WTC11 (cell line): ENCODE measurements around the gene ADGRL3.

ENCODE experiments used
- CREB1 ChIP-seq: sonication (generic); formaldehyde crosslinking; IDR thresholded peaks from 2 replicates; pipeline ENCODE4 v1.8.0; 2023; ENCODE audit warnings: mild to moderate bottlenecking, missing genetic modification reagents
- NR1H2 ChIP-seq: sonication (generic); formaldehyde crosslinking; IDR thresholded peaks from 2 replicates; pipeline ENCODE4 v1.9.0; 2021; ENCODE audit warnings: mild to moderate bottlenecking, moderate library complexity, missing genetic modification reagents
- ZNF232 ChIP-seq: sonication (generic); formaldehyde crosslinking; IDR thresholded peaks from 2 replicates; pipeline ENCODE4 v1.8.0; 2022; ENCODE audit warnings: mild to moderate bottlenecking, missing genetic modification reagents
- TF ChIP-seq, protein P1 (sequence below): fragments of 200-600 bp; IDR thresholded peaks from 2 replicates; pipeline ENCODE4 v1.8.0; 2022; ENCODE audit warnings: antibody characterized with exemption
- TF ChIP-seq, protein P2 (sequence below): sonication (generic); formaldehyde crosslinking; IDR thresholded peaks from 2 replicates; pipeline ENCODE4 v1.8.1; 2023; ENCODE audit warnings: mild to moderate bottlenecking, missing genetic modification reagents, borderline replicate concordance
- TF ChIP-seq, protein P3 (sequence below): sonication (generic); formaldehyde crosslinking; IDR thresholded peaks from 2 replicates; pipeline ENCODE4 v1.8.1; 2022; ENCODE audit warnings: low read depth, mild to moderate bottlenecking, moderate library complexity, missing genetic modification reagents, borderline replicate concordance

DNA sequence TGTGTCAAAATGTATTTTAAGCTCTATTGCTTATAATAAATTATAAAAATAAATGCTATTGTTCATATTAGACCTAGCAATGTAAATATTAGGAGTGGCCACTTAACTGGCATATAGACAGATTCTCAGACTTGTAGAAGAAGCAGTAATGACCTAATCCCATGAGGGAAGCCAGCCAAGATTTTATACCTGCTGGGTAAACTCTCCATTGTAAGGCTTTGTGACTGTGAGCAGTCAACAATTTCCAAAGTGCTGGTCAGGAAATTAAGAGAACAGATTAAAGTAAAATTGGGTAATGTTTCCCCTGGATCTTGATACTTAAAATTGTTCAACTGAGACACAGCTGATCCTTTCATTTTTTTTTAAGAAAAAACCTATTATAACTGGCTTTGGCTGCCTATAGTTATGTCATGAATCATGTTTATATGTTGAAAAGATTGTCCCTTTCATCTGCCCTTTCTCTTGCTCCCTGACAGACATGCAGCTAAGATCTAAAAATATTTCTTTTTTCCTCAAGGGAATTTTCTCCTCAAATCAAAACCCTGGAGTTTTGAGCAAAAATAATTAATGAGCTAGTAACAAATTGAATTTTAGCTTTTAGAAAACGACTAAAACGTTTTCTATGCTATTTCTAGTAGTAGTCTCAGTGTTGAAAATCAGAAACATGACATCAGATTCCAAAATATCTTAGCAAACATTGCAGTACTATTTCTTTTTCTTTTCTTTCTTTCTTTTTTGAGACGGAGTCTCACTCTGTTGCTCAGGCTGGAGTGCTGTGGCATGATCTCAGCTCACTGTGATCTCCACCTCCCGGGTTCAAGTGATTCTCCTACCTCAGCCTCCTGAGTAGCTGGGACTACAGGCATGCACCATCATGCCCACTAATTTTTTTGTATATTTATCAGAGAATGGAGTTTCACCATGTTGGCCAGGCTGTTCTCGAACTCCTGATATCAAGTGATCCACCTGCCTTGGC lies 77.9 kb downstream of the ADGRL3 start:
- TF ChIP-seq NR1H2 (no peak), CREB1 (CRISPR knock-in tag) (no peak), ZNF232 (no peak)
- TF ChIP-seq, protein P1, sequence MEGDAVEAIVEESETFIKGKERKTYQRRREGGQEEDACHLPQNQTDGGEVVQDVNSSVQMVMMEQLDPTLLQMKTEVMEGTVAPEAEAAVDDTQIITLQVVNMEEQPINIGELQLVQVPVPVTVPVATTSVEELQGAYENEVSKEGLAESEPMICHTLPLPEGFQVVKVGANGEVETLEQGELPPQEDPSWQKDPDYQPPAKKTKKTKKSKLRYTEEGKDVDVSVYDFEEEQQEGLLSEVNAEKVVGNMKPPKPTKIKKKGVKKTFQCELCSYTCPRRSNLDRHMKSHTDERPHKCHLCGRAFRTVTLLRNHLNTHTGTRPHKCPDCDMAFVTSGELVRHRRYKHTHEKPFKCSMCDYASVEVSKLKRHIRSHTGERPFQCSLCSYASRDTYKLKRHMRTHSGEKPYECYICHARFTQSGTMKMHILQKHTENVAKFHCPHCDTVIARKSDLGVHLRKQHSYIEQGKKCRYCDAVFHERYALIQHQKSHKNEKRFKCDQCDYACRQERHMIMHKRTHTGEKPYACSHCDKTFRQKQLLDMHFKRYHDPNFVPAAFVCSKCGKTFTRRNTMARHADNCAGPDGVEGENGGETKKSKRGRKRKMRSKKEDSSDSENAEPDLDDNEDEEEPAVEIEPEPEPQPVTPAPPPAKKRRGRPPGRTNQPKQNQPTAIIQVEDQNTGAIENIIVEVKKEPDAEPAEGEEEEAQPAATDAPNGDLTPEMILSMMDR, result no peak
- TF ChIP-seq, protein P2, sequence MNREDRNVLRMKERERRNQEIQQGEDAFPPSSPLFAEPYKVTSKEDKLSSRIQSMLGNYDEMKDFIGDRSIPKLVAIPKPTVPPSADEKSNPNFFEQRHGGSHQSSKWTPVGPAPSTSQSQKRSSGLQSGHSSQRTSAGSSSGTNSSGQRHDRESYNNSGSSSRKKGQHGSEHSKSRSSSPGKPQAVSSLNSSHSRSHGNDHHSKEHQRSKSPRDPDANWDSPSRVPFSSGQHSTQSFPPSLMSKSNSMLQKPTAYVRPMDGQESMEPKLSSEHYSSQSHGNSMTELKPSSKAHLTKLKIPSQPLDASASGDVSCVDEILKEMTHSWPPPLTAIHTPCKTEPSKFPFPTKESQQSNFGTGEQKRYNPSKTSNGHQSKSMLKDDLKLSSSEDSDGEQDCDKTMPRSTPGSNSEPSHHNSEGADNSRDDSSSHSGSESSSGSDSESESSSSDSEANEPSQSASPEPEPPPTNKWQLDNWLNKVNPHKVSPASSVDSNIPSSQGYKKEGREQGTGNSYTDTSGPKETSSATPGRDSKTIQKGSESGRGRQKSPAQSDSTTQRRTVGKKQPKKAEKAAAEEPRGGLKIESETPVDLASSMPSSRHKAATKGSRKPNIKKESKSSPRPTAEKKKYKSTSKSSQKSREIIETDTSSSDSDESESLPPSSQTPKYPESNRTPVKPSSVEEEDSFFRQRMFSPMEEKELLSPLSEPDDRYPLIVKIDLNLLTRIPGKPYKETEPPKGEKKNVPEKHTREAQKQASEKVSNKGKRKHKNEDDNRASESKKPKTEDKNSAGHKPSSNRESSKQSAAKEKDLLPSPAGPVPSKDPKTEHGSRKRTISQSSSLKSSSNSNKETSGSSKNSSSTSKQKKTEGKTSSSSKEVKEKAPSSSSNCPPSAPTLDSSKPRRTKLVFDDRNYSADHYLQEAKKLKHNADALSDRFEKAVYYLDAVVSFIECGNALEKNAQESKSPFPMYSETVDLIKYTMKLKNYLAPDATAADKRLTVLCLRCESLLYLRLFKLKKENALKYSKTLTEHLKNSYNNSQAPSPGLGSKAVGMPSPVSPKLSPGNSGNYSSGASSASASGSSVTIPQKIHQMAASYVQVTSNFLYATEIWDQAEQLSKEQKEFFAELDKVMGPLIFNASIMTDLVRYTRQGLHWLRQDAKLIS (CRISPR knock-in tag), result no peak
- TF ChIP-seq, protein P3, sequence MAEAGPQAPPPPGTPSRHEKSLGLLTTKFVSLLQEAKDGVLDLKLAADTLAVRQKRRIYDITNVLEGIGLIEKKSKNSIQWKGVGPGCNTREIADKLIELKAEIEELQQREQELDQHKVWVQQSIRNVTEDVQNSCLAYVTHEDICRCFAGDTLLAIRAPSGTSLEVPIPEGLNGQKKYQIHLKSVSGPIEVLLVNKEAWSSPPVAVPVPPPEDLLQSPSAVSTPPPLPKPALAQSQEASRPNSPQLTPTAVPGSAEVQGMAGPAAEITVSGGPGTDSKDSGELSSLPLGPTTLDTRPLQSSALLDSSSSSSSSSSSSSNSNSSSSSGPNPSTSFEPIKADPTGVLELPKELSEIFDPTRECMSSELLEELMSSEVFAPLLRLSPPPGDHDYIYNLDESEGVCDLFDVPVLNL (CRISPR knock-in tag), result no peak
